NCI-H748 (cell line): ENCODE results near the gene ALPK1.
"Not testable (repeated sequence)": the region's sequence is repeated elsewhere in the genome, so short reads cannot be mapped to it uniquely, and the experiment has no call there.

ENCODE experiments used
- DNase-seq: peaks from one replicate; lab custom pipeline; 2025; ENCODE audit not compliant: unreplicated experiment; lab: John Stamatoyannopoulos, UW

Gene ALPK1

DNA sequence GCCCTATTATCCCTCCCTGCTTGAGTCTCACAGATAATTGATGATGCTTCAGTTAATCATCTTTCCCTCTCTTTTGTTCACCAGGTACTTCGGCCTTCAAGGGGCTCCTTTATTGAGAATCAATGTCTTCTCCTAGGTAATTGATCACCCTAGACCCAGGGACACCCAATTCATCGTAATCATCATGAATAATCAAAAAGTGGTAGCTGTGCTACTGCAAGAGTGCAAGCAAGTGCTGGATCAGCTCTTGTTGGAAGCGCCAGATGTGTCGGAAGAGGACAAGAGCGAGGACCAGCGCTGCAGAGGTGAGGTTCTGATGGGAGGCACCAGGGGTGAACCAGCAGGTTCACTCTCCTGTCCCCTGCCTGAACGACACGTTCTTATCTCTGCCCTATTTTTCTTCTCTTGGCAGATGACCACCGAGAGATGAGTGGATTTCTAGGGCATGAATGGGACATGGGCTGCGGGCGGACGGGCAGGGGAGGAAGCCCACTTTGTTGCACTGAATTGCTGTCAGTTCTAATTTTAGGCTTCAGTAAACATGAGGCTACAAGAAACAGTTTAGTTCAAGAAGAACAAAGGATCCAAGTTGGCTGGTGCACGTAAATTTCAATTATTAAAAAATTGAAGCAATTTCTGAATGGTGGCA, 80.5 kb downstream of the ALPK1 start:
- no peak for DNase-seq

DNA sequence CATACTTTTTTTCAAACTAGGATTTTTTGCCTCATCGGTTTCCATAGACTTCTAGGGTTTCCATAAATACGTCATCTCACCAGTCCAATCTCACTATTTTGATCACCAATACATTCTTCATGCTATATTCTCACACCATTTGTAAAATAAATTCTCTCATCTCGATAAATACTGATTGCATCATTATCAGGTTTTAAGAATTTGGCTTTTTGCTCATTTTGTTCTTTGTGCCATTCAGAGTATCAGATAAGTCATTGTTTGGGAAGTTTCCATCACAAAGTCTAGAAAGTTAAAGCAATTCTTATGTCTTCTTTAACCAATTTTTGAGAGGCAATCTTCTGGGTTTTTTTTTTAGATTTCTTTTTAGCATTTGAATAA, 81.1 kb downstream of the ALPK1 start:
- no peak for DNase-seq

DNA sequence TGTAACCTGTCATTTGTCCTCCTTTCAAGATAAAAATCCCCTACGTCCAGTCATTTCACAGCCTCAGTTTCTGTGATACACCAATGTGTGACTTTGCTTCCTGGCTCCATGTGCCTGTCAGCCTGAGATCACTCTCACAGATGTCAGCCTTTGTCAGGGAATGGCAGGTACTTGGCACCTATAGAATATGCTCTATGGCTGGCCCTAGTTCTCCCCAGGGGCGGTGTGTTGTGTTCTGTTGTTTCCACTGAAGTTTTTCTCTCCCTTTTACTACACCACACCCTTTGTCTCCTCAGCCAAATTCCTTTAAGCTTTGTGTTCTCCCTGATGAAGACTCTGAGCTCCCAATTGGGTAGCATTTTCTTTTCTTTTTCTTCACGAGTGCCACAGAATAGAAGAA, 81.7 kb downstream of the ALPK1 start:
- no peak for DNase-seq

DNA sequence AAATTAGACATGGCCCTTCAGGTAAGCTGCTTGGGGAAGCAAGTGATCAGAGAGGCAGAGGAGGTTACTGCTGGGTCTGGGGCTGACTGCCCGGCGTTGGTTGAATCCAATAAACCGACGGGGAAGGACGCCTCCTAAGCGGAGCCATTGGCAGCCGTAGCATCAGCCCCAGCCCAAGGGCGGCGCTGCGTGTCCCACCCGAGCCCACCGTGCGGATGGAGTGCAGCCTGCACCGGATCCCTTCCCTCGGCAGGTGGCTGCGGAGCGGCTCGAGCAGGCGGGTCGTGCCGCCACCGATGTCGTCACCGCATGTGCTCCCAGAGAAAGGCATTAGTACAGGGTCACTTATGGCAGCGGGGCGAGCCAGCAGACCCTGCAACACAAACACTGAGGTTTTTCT, 82.1 kb downstream of the ALPK1 start:
- peak; percentile 66 for DNase-seq

DNA sequence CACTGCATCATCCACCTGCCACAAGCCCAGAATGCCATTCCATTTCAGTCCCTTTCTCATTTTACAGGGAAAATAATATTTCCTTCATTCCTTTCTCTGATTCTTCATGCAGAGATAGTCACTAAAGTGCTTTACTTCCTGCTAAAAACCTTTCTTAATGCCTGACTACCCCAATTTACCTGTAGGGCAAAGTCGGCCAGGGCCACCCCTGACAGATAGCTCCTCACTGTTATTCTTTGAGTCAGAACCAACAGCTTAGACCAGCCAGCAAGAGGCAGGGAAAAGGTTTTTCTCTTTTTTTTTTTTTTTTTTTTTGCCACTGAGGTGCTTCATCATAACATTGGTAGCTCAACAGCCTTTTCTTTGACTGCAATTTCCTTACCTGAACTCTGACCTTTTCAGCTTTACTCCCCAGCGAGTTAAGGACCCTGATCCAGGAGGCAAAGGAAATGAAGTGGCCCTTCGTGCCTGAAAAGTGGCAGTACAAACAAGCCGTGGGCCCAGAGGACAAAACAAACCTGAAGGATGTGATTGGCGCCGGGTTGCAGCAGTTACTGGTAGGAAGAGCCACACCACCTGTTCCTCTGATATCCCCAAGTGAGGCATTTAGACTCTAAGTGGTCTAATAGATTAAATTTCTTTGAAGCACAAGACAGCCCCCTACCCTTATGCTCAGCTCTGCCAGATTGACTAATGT, 85.0 kb downstream of the ALPK1 start:
- peak; percentile 47 for DNase-seq

DNA sequence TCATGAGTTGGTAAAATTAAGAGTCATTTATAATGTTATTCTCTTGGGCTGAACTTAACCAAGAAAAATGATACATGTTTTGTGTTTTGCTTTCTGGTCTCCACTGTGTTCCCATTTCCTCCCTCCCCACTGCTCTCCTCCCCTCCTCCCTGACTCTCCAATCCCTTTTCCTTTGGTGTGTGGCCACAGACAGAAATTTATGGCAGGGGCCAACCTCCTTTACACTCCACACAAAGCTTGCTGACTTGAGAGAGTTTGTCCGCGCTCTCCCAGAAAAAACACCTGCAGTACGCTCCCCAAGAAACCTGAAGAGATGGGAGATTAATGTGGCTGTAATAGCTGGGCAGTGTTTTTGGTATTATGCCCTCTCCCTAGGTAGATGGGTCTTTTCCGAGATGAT, 88.9 kb downstream of the ALPK1 start:
- DNase-seq = peak; percentile 32

DNA sequence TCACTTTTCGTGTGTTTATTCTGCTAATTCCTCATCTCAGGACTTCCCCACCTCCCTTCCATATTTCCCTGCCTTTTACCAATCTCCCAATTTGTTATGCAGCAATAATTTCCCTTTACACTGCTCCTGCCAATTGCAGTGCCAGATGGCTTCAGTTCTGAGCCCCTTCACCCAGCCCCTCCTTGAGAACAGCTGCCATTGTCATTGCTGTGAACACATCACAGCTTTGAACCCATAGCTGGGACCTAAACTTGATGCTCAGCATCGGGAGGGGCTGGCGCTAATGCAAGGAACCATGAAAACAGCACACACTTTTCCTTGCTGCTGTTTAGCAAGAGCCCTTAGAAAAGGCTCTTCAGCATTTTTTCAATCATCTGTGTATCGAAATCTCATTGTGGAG, 104.9 kb downstream of the ALPK1 start:
- no peak for DNase-seq

DNA sequence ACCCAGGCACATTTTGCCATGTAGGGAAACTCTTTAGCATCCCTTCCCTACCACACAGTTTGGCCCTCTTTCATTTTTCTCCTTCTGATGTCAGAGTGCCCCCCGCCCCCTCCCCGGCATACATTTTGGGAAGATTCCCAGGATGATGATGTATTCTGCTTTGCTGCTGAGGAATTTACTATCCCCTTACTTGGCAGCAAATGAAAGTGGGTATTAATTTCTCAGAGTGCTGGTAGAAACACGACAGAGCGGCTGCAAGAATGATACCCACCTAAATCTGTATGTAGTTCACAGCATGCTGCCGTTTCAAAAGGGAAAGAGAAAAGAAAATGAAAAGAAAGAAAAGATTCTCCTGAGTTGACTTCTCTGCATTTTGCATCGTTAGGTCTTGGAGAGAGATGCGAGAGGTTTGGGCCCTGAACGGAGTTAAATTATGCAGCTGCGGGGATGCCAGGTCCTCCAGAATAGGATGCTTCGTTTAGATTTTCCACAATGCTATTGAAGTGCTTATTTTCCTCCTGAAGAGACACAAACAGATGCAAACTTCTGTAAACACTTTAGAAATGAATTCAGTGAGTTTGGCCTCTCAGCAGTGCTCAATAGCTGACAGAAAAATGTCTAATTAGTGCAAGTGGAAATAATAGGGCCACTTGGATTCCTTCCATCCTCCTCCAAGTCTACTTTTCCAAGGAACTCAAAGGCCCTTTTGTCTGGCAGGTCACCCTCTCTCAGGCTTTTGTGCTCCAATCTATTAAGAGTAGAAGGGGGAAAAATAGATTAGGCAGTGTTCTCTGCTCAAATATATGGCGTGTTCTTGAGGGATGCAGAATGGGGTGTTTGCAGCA, 106.2 kb downstream of the ALPK1 start:
- DNase-seq = no peak

DNA sequence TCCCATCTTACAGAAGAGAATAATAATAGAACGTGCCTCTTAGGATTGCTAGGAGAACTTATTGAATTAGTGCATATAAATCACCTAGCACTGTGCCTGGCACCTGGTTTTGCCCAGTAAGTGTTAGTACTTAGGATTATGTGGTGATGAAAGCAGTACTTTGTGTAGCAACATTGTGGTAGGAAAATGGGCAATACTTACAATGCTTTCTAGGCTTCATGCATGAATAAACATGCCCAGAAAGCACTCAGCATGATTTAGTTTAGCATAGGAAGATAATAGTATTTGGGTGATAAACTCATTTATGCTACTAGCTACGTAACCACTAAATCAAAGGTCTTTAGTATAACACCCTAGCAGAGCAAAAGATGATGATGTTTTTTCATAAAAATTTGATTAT, 113.2 kb downstream of the ALPK1 start:
- DNase-seq = peak; percentile 3

DNA sequence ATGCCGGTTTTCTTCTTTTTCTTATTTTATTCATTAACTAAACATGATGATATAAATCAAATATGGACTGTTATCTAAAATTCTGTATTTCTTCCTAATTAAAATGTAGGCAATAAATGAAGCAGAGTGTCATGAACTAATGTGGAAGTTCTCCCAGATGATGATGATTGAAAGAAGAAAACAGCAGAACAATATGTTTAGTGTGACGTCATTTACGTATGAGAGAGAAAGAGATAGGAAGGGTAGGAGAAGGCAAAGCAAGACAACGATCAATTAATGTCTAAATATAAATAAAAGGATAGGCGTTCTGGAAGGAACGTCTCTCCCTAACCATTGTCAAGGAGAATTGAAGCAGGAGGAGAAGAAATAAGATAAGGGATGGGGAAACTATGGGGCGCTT, 113.6 kb downstream of the ALPK1 start:
- DNase-seq = no peak

DNA sequence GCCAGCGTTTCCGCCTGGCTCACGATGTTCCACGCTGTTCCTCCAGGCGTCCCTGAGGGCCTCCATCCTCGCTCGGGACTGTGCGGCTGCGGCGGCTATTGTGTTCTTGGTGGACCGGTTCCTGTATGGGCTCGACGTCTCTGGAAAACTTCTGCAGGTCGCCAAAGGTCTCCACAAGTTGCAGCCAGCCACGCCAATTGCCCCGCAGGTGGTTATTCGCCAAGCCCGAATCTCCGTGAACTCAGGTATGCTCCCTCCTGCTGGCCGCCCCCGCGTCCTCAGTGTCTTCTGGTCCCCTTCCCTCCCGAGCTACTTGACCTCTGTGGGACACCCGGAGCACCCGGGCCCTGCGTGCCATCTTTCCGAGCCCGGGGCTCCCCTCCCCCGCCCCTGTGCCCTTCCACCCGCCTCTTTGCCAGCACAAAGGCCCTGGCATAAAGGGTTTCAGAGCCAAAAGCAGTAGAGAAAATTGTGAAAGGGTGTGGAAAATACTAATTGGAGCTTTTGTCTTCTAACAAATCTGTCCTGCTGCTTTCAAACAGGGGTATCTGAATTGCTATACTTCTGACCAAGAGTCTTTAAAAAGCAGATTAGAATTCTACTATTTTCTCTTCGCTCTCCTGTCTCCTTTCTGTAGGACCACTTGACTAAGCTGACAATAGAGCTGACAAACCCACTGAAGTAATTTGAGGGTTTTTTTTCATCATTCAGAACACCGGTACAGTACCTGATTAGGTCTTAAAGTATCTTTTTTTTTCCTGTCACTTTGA, 114.8 kb downstream of the ALPK1 start:
- no peak for DNase-seq

DNA sequence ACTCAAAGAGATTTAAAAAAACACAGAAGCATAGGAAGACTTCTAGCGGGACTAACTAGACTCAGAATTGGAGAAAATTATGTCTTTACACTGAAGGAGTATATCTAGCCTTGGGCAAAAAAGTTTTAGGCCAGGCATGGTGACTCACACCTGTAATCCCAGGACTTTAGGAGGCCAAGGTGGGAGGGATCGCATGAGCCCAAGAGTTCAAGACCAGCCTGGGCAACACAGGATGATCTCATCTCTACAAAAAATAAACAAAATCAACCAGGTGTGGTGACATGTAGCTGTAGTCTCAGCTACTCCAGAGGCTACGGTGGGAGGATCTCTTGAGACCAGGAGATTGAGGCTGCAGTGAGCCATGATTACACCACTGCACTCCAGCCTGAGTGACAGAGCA, 119.3 kb downstream of the ALPK1 start:
- DNase-seq = no peak

DNA sequence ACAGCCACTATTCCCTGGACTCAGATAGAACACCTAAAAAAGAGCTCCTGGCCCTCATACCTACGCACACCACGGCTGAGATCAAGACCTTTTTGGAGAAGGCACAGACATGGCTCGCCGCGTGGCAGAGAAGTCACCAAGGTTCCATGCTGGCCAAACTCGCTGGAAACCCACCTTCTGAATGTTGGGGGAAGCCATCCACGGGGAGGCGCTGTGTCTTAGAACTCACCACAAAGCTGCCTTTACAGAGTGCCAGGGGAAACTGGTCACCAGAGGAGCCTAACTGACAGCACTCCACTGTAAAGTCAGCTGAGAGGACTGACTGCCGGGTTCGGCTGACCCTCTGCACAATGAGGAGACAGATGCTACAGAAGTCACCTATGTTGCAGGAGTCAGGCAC, 120.9 kb downstream of the ALPK1 start:
- DNase-seq = peak; percentile 19

DNA sequence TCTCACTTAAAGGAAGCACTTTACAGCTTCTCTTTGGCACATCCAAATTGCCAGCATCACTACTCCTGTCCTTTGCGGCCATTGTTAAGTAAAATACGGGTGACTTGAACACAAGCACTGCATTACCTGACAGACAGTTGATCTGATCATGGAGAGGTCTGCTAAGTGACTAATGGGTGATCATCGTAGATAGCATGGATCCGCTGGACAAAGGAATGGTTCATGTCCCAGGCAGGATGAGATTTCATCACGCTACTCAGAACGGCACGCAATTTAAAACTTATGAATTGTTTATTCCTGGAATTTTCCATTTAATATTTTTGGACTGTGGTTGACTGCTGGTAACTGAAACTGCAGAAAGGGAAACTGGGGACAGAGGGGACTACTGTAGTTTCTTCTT, 124.7 kb downstream of the ALPK1 start:
- DNase-seq = no peak

DNA sequence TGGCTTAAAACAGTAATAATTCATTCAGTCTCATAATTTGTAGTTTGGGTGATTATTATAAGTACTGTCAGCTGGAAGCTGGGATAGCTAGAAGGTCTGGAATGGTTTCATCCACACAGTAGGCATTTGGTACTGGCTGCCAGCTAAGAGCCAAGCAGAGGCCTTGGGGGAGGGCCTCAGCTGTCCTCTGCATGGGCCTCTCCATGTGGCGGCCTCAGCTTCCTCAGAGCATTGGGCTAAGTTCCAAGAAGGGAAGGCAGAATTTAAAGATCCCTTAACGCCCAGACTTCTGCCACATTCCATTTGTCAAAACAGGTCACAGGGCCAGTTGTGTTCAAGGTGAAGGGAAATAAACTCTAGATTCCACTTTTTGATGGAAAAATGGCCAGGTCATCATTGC, 125.5 kb downstream of the ALPK1 start:
- no peak for DNase-seq

DNA sequence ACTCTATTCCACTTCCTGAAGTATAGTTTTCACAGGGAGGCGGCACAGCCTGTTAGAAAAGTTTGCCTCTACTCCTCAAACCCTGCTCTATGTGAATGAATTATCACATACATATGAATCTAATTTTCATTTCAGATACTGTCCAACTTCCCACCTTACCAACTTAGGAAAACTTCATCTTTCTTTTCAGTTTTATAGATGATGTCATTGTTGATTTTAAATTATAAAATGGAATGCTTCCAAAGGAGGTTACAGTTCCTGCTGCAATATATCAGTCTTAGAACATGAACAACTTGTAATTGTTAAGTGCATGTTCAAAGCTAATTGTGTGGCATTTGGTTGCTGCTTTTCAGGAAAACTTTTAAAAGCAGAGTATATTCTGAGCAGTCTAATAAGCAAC, 126.4 kb downstream of the ALPK1 start:
- no peak for DNase-seq

DNA sequence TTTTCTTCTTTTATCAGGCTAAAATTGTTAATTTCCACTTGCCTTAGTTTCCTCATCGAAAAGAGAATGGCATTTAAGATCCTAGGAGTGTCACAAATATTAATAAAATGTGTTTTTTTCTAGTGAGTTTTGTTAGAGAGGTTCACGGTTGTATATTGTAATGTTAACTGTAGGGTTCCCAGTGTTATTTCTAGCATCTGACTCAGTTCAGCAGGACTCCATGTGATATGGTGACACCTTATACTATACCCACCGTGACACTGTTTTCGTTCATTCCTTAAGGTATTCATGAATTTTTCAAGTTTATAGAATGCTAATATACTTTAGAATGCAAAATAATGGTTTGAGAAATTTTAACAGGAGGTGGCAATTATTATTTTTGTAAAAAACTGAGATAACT, 128.7 kb downstream of the ALPK1 start:
- DNase-seq = no peak

DNA sequence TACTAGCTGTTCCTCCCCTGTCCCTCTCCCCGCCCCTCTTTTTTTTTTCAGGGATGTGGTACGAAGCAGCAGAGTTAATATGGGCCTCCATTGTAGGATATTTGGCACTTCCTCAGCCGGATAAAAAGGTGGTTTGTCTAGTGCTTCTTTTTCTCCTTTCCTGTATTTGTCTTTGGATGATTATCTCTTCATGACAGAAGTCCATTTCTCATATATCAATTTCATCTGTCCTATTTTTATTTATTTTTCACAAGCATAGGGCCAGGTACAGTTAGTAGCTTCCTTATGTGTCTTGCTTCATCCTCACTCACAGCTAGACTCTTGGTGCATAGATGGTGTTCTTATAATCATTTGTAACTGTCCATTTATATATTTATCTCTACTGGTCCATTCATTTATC, 129.2 kb downstream of the ALPK1 start:
- no peak for DNase-seq

DNA sequence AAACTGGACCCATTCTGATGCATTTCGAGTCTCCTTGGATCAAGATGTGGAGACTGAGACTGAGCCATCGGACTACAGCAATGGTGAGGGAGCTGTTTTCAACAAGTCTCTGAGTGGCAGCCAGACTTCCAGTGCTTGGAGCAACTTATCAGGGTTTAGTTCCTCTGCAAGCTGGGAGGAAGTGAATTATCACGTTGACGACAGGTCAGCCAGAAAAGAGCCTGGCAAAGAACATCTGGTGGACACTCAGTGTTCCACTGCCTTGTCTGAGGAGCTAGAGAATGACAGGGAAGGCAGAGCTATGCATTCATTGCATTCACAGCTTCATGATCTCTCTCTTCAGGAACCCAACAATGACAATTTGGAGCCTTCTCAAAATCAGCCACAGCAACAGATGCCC, 134.0 kb downstream of the ALPK1 start:
- no peak for DNase-seq

DNA sequence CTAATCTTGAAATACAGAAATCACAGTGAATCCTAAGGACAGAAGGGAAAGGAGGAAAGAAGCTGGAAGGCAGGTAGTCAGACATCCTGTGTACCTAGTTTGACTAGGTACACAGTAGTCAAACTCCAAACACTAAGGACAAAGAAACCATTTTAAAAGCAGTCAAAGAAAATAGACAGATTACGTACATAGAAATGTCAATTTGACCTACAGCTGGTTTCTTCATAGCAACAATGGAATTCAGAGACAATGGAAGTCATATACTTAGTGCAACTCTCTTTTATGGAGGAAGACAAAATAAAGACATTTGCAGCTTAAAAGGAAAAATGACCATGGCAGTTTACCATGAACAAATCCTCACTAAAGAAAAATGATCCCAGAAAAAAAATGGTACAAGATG, 139.8 kb downstream of the ALPK1 start:
- DNase-seq = no peak

DNA sequence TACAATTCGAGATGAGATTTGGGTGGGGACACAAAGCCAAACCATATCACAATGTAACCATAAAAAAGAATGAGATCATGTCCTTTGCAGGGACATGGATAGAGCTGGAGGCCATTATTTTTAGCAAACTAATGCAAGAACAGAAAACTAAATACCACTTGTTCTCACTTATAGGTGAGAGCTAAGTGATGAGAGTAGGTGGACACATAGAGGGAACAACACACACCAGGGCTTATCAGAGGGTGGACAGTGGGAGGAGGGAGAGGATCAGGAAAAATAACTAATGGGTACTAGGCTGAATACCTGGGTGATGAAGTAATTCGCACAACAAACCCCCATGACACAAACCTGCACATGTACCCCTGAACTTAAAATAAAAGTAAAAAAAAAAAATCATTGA, 145.1 kb downstream of the ALPK1 start:
- not testable (repeated sequence) for DNase-seq
